ENCODE measurements around the gene CDH4. TPM values are rescaled to one million over a fixed set of nuclear protein-coding genes. Genes with fewer than 3 reads are reported as not detected.
"Not testable (repeated sequence)": the region's sequence is repeated elsewhere in the genome, so short reads cannot be mapped to it uniquely, and the experiment has no call there.

CDH4 gene
- total RNA-seq, 1 donor = 8.6 TPM

GRCh38 chr20:61449057-61449609 is 197.1 kb downstream of the CDH4 start:
- DNase-seq (ENCODE audit: low read depth in 2 of 3, low spot score in 2 of 3) = no peak

- DNase-seq (ENCODE audit: low read depth in 2 of 3, low spot score in 2 of 3) = no peak
Observed at GRCh38 chr20:61449916-61450315, 197.9 kb downstream of the CDH4 start.

- no peak for DNase-seq (ENCODE audit: low read depth in 2 of 3, low spot score in 2 of 3)
Observed at GRCh38 chr20:61450549-61450948, 198.5 kb downstream of the CDH4 start.

- no peak for DNase-seq (ENCODE audit: low read depth in 2 of 3, low spot score in 2 of 3)
Observed at GRCh38 chr20:61451009-61451408, 198.9 kb downstream of the CDH4 start.

- DNase-seq (ENCODE audit: low read depth in 2 of 3, low spot score in 2 of 3) = no peak
Observed at GRCh38 chr20:61451953-61452352, 199.9 kb downstream of the CDH4 start.

GRCh38 chr20:61453219-61453618 is 201.2 kb downstream of the CDH4 start:
- DNase-seq (ENCODE audit: low read depth in 2 of 3, low spot score in 2 of 3) = no peak

GRCh38 chr20:61453623-61454022 is 201.6 kb downstream of the CDH4 start:
- DNase-seq (ENCODE audit: low read depth in 2 of 3, low spot score in 2 of 3) = not testable (repeated sequence)

- DNase-seq (ENCODE audit: low read depth in 2 of 3, low spot score in 2 of 3) = no peak
Observed at GRCh38 chr20:61454053-61454452, 202.0 kb downstream of the CDH4 start.

- DNase-seq (ENCODE audit: low read depth in 2 of 3, low spot score in 2 of 3) = no peak
Observed at GRCh38 chr20:61455508-61456215, 203.6 kb downstream of the CDH4 start.

- DNase-seq (ENCODE audit: low read depth in 2 of 3, low spot score in 2 of 3) = no peak
Observed at GRCh38 chr20:61457725-61458124, 205.7 kb downstream of the CDH4 start.

GRCh38 chr20:61458146-61458746 is 206.2 kb downstream of the CDH4 start:
- no peak for DNase-seq (ENCODE audit: low read depth in 2 of 3, low spot score in 2 of 3)

GRCh38 chr20:61459266-61459665 is 207.2 kb downstream of the CDH4 start:
- no peak for DNase-seq (ENCODE audit: low read depth in 2 of 3, low spot score in 2 of 3)

- DNase-seq (ENCODE audit: low read depth in 2 of 3, low spot score in 2 of 3) = no peak
Observed at GRCh38 chr20:61459705-61460104, 207.6 kb downstream of the CDH4 start.

- no peak for DNase-seq (ENCODE audit: low read depth in 2 of 3, low spot score in 2 of 3)
Observed at GRCh38 chr20:61460261-61461052, 208.4 kb downstream of the CDH4 start.

GRCh38 chr20:61461461-61461860 is 209.4 kb downstream of the CDH4 start:
- DNase-seq (ENCODE audit: low read depth in 2 of 3, low spot score in 2 of 3) = no peak

- DNase-seq (ENCODE audit: low read depth in 2 of 3, low spot score in 2 of 3) = no peak
Observed at GRCh38 chr20:61464307-61465303, 212.5 kb downstream of the CDH4 start.

- DNase-seq (ENCODE audit: low read depth in 2 of 3, low spot score in 2 of 3) = no peak
Observed at GRCh38 chr20:61475729-61476128, 223.7 kb downstream of the CDH4 start.

- DNase-seq (ENCODE audit: low read depth in 2 of 3, low spot score in 2 of 3) = no peak
Observed at GRCh38 chr20:61476956-61477355, 224.9 kb downstream of the CDH4 start.

GRCh38 chr20:61477451-61477861 is 225.4 kb downstream of the CDH4 start:
- no peak for DNase-seq (ENCODE audit: low read depth in 2 of 3, low spot score in 2 of 3)

- DNase-seq (ENCODE audit: low read depth in 2 of 3, low spot score in 2 of 3) = no peak
Observed at GRCh38 chr20:61478094-61478493, 226.0 kb downstream of the CDH4 start.
